ENCODE results near the gene PLXNA4. TPM values are rescaled to one million over a fixed set of nuclear protein-coding genes. Genes with fewer than 3 reads are reported as not detected.

The PLXNA4 gene
- total RNA-seq, 2 donors from 2014 or later, result 2.1 to 8.2 TPM

- no peak for TF ChIP-seq CTCF (IDR thresholded peaks at IDR 0.05)
- TF ChIP-seq POLR2A (IDR thresholded peaks at IDR 0.05), result no peak
Observed at GRCh38 chr7:132571970-132572369, 4.3 kb downstream of the PLXNA4 start.

GRCh38 chr7:132569884-132570614 lies 6.2 kb downstream of the PLXNA4 start:
- peaks cover under 1% of the 10 kb centered on the region for H3K4me1 ChIP-seq
- intact Hi-C loops (cut with DNase I), result no loop called here
- H3K36me3 ChIP-seq (replicated peaks in 1 of 2; ENCODE audit: insufficient read depth in 1 of 2, low read depth in 2 of 2), result no peaks in the 10 kb centered on the region
- no peaks in the 10 kb centered on the region for H3K9me3 ChIP-seq
- WGBS, 2 donors, result 54 to 66% methylated on average over 9 of the region's 9 CpGs
- no peak for DNase-seq
- peaks cover 0 to 24% of the 10 kb centered on the region in 2 donors for H3K27me3 ChIP-seq
- H3K27ac ChIP-seq, result no peak overlapping the region
- TF ChIP-seq CTCF (IDR thresholded peaks at IDR 0.05) (no peak), POLR2A (IDR thresholded peaks at IDR 0.05) (no peak)
- H3K4me3 ChIP-seq, result no peak overlapping the region
- no peak for ATAC-seq

More at GRCh38 chr7:132571970-132572369, 4.3 kb downstream of the PLXNA4 start:
- intact Hi-C loops (cut with DNase I), result no loop called here
- peaks cover 17% of the 10 kb centered on the region for H3K4me1 ChIP-seq
- H3K9me3 ChIP-seq, result no peaks in the 10 kb centered on the region
- no peaks in the 10 kb centered on the region for H3K36me3 ChIP-seq (replicated peaks in 1 of 2; ENCODE audit: insufficient read depth in 1 of 2, low read depth in 2 of 2)
- H3K27ac ChIP-seq, result no peak overlapping the region
- H3K4me3 ChIP-seq, result no peak overlapping the region
- peaks cover 0 to 30% of the 10 kb centered on the region in 2 donors for H3K27me3 ChIP-seq
- WGBS, 2 donors, result 39 to 41% methylated on average over 2 of the region's 2 CpGs
- ATAC-seq (no peak), DNase-seq (no peak)

- peaks cover 0 to 15% of the 10 kb centered on the region in 2 donors for H3K27me3 ChIP-seq
- no peak for TF ChIP-seq CTCF (IDR thresholded peaks at IDR 0.05)
- no peak for TF ChIP-seq POLR2A (IDR thresholded peaks at IDR 0.05)
- intact Hi-C loops (cut with DNase I), result no loop called here
Observed at GRCh38 chr7:132568962-132569361, 7.3 kb downstream of the PLXNA4 start.

GRCh38 chr7:132565885-132566284 lies 10.4 kb downstream of the PLXNA4 start:
- WGBS, 2 donors, result 76 to 77% methylated on average over 5 of the region's 5 CpGs
- intact Hi-C loops (cut with DNase I), result no loop called here
- H3K27ac ChIP-seq, result no peak overlapping the region
- no peaks in the 10 kb centered on the region for H3K27me3 ChIP-seq
- no peaks in the 10 kb centered on the region for H3K36me3 ChIP-seq (replicated peaks in 1 of 2; ENCODE audit: insufficient read depth in 1 of 2, low read depth in 2 of 2)
- no peak for ATAC-seq
- no peaks in the 10 kb centered on the region for H3K4me1 ChIP-seq
- H3K4me3 ChIP-seq, result no peak overlapping the region
- no peak for TF ChIP-seq POLR2A (IDR thresholded peaks at IDR 0.05)
- TF ChIP-seq CTCF (IDR thresholded peaks at IDR 0.05), result no peak
- H3K9me3 ChIP-seq, result no peaks in the 10 kb centered on the region
- DNase-seq, result no peak

More at GRCh38 chr7:132568962-132569361, 7.3 kb downstream of the PLXNA4 start:
- Histone ChIP-seq H3K4me3 (no peak overlapping the region), H3K27ac (no peak overlapping the region), H3K36me3 (replicated peaks in 1 of 2; ENCODE audit: insufficient read depth in 1 of 2, low read depth in 2 of 2) (no peaks in the 10 kb centered on the region), H3K4me1 (no peaks in the 10 kb centered on the region), H3K9me3 (no peaks in the 10 kb centered on the region)
- DNase-seq (no peak), ATAC-seq (no peak)
- 57 to 77% methylated on average over 2 of the region's 2 CpGs for WGBS, 2 donors

- H3K4me1 ChIP-seq, result no peaks in the 10 kb centered on the region
- no peak overlapping the region for H3K4me3 ChIP-seq
- no peaks in the 10 kb centered on the region for H3K9me3 ChIP-seq
- no peaks in the 10 kb centered on the region for H3K36me3 ChIP-seq (replicated peaks in 1 of 2; ENCODE audit: insufficient read depth in 1 of 2, low read depth in 2 of 2)
- ATAC-seq (no peak), DNase-seq (no peak)
- no peaks in the 10 kb centered on the region for H3K27me3 ChIP-seq
- H3K27ac ChIP-seq, result no peak overlapping the region
- TF ChIP-seq POLR2A (IDR thresholded peaks at IDR 0.05) (no peak), CTCF (IDR thresholded peaks at IDR 0.05) (no peak)
- 84 to 88% methylated on average over 5 of the region's 5 CpGs for WGBS, 2 donors
- intact Hi-C loops (cut with DNase I), result no loop called here
Observed at GRCh38 chr7:132565441-132565840, 10.8 kb downstream of the PLXNA4 start.

Measured in body of pancreas (tissue), 4 donors.